ENCODE results near the gene RANBP6.

GRCh38 chr9:6048039-6048438, 32.6 kb upstream of the RANBP6 start:
- TF ChIP-seq CTCF (conservative IDR thresholded peaks at IDR 0.05), result no peak
- TF ChIP-seq ZFX (IDR thresholded peaks at IDR 0.05), result no peak

Measured in C4-2B (cell line).